Measurements from ENCODE around the gene SOWAHA.

DNA sequence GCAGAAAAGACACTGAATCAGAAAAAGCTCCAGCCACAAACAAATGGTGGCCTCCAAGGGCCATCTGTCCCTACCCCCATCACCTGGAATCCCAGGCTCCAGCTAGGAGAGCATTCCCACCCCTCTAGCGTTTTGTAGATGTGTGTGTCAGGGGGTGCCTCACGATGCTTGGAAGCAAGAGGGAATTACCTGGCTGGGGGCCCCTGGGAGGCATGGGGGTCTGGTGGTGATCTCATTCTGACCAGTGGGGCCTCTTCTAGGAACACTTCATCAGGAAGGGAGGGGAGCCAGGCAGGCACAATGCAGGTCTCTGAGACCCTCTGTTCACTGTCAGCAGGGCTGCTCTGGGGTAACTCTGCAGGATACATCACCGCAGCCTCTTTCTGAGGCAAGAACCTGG lies 11.3 kb downstream of the SOWAHA start:
- TF ChIP-seq MYC (IDR thresholded peaks at IDR 0.05; ENCODE audit: low read depth, low read length) = no peak
- TF ChIP-seq, protein P1, sequence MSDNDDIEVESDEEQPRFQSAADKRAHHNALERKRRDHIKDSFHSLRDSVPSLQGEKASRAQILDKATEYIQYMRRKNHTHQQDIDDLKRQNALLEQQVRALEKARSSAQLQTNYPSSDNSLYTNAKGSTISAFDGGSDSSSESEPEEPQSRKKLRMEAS (IDR thresholded peaks at IDR 0.05; ENCODE audit: low read depth, low read length) = no peak
- TF ChIP-seq, protein P2, sequence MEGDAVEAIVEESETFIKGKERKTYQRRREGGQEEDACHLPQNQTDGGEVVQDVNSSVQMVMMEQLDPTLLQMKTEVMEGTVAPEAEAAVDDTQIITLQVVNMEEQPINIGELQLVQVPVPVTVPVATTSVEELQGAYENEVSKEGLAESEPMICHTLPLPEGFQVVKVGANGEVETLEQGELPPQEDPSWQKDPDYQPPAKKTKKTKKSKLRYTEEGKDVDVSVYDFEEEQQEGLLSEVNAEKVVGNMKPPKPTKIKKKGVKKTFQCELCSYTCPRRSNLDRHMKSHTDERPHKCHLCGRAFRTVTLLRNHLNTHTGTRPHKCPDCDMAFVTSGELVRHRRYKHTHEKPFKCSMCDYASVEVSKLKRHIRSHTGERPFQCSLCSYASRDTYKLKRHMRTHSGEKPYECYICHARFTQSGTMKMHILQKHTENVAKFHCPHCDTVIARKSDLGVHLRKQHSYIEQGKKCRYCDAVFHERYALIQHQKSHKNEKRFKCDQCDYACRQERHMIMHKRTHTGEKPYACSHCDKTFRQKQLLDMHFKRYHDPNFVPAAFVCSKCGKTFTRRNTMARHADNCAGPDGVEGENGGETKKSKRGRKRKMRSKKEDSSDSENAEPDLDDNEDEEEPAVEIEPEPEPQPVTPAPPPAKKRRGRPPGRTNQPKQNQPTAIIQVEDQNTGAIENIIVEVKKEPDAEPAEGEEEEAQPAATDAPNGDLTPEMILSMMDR (IDR thresholded peaks at IDR 0.05; ENCODE audit: low read depth, low read length) = no peak
- TF ChIP-seq POLR2A (IDR thresholded peaks at IDR 0.05; ENCODE audit: extremely low read depth, insufficient read length) = no peak

Measured in NB4 (cell line).